IPS-18c (cell line): ENCODE data around the gene DNAH3.
"Not testable (repeated sequence)": the region's sequence is repeated elsewhere in the genome, so short reads cannot be mapped to it uniquely, and the experiment has no call there.

Experiments
- H3K4me3 ChIP-seq: 2 replicates; pipeline ENCODE4 v1.7.0; 2013; ENCODE audit warnings: low read depth, mild to moderate bottlenecking, low read length, moderate library complexity; ENCODE audit not compliant: insufficient read depth
- H3K9me3 ChIP-seq: one replicate; pipeline ENCODE4 v1.6.1; 2013; ENCODE audit warnings: mild to moderate bottlenecking, low read length, moderate library complexity; ENCODE audit not compliant: control insufficient read depth, insufficient read depth

DNAH3 gene

DNA sequence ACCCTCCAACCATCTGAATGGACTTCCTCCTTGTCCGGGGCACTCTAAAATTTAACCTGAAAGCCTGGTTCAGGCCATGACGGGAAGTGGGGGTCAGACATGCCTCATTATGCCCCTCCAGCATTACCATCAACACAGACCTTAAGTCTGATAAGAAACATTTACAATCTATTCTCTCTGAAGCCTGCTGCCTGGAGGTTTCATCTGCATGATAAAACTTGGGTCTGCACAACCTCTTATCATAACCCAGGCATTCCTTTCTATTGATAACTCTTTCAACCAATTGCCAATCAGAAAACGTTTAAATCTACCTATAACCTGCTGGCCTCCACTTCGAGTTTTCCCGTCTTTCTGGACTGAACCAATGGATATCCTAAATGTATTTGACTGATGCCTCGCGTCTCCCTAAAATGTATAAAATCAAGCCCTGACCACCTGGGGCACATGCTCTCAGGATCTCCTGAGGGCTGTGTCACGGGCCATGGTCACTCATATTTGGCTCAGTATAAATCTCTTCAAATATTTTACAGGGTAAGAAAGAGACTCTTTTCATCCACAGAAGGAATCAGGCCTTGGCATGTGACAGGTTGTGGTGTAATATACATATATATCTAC is 204.5 kb downstream of the DNAH3 start:
- no peak overlapping the region for H3K4me3 ChIP-seq
- no peaks in the 10 kb centered on the region for H3K9me3 ChIP-seq

DNA sequence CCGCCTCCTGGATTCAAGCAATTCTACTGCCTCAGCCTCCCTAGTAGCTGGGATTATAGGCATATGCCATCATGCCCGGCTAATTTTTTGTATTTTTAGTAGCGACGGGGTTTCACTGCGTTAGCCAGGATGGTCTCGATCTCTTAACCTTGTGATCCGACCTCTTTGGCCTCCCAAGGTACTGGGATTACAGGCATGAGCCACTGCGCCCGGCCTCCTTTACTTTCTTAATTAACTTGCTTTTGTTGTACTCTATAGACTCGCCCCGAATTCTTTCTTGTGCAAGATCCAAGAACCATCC is 205.1 kb downstream of the DNAH3 start:
- H3K9me3 ChIP-seq, H3K4me3 ChIP-seq: not testable (repeated sequence)

DNA sequence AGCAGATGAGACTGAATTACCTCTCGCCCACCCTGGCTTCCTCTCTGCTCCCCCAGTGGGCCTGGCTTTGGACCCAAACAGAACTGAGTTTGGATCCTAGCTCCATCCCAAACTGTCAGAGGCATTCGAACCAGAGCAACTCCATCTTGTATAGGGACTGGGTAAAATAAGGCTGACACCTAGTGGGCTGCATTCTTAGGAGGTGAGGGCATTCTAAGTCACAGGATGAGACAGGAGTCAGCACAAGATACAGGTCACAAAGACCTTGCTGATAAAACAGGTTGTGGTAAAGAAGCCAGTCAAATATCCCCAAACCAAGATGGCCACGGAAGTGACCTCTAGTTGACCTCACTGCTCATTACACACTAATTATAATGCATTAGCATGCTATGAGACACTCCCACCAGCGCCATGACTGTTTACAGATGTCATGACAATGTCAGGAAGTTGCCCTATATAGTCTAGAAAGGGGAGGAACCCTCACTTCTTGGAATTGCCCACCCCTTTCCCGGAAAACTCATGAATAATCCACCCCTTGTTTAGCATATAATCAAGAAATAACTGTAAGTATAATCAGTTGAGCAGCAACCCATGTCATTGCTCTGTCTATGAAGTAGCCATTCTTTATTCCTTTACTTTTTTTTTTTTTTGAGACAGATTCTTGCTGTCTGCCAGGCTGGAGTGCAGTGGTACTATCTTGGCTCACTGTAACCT is 205.6 kb downstream of the DNAH3 start:
- no peaks in the 10 kb centered on the region for H3K9me3 ChIP-seq

DNA sequence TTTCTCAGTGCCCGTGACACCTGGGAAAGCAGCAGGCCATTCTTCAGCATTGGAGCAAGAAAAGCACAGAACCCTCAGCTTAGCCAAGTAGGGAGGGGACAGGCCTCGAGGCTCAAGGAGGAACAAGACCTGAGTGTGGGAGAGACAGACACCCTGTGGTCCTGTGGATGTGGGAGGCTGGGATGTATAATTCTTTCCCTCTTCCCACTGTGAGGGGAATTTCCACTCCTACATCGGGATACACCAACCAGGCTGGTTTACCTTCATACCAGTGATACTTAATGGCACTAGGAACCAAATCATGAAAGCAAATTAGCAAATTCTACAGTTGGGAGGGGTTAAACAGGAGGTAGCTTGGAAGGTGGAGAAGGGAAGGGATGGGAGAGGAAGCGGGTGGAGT is 208.4 kb downstream of the DNAH3 start:
- Histone ChIP-seq H3K9me3 (no peaks in the 10 kb centered on the region), H3K4me3 (no peak overlapping the region)

More for the DNA sequence above, 205.6 kb downstream of the DNAH3 start:
- no peak overlapping the region for H3K4me3 ChIP-seq

DNA sequence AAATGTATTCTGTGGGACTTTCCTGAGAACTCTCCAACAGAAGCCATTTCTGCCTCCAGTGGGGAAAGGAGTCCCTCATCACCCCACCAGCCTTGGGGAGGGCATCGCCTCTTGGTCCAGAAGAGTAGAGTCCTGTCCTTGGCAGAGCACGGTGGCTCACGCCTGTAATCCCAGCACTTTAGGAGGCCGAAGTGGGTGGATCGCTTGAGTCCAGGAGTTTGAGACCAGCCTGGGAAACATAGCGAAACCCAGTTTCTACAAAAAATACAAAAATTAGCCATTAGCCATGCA is 209.1 kb downstream of the DNAH3 start:
- Histone ChIP-seq H3K4me3 (no peak overlapping the region), H3K9me3 (no peaks in the 10 kb centered on the region)

DNA sequence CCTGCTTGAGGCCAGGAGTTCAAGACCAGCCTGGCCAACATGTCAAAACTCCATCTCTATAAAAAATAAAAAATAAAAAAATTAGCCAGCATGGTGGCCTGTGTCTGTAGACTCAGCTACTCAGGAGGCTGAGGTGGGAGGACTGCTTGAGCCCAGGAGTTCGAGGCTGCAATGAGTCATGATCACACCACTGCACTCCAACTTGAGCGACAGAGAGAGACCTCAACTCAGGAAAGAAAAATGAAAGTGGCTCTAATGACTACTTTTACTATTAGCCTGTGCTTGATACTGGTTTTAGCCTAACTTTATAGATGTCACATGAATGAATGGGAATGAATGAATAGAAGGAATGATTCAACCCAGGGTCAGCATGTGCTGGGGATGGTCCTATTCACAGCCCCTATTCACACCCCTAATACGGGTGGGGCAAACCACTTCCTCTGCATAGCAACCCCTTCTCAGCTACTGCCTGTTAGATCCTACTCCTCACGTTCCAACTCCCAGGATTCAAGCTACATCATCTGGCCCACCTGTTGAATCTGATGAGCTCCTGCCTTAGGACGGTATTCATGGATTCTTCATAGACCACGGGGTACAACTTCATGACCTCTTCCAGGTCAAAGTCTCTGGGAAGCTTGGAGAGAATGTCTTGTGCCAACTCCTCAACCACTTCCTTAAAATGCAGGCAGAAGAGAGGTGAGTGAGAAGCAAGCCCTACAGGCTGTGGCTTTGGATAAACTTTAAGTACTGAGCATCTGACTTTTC is 209.6 kb downstream of the DNAH3 start:
- no peaks in the 10 kb centered on the region for H3K9me3 ChIP-seq
- H3K4me3 ChIP-seq, result no peak overlapping the region

DNA sequence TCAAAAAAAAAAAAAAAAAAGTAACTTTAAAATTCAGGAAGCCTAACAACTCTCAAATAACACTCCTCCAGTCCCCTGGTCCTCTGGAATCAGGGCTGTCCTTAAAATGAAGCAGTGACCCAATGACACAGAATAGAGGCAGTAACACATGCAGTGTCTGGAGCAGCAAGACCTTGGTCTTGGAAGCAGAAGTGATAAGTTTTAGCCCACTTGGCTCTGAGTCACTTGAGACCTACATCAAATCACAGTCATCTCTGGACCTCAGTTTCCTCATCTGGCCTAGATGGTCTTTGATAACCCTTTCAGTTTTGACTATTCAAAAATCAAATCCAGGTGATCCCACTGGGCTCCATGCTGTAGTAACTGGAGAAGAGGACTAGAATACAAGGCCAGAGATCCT is 211.0 kb downstream of the DNAH3 start:
- Histone ChIP-seq H3K9me3 (no peaks in the 10 kb centered on the region), H3K4me3 (no peak overlapping the region)

DNA sequence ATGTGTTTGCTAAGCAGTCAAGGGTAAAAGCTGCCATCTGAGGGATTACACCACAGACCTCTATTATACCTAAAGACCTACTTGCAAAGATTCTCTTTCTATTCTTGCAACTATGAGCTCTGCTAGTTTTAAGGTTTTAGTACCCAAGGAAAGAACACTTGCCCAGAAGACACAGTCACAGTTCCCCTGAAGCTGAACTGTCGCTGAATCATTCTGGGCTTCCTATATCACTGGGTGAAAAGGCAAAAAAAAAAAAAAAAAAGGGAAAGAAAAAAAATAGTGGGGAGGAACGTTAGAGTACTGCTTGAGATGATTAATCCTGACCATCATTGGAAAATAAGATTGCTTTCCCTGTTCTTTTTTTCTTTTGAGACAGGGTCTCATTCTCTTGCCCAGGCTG is 212.2 kb downstream of the DNAH3 start:
- H3K9me3 ChIP-seq, result no peaks in the 10 kb centered on the region

DNA sequence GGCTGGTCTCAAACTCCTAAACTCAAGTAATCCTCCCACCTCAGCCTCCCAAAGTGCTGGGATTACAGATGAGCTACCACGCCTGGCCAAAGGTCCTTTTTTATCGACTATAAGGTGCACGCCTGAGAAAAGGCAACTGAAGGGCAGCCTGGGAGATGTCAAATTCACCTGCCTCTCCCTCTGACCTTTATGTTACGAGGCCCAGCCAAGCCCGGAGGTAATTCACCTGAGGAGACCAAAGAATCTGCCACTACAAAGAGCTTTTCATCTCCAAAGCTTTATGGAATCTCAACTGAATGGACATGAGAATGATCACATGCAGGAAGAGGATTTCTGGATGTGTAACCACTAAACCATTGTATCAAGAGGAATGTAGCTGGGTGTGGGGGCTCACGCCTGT is 212.9 kb downstream of the DNAH3 start:
- Histone ChIP-seq H3K4me3 (no peak overlapping the region), H3K9me3 (no peaks in the 10 kb centered on the region)

More for the DNA sequence above, 212.2 kb downstream of the DNAH3 start:
- H3K4me3 ChIP-seq, result no peak overlapping the region

DNA sequence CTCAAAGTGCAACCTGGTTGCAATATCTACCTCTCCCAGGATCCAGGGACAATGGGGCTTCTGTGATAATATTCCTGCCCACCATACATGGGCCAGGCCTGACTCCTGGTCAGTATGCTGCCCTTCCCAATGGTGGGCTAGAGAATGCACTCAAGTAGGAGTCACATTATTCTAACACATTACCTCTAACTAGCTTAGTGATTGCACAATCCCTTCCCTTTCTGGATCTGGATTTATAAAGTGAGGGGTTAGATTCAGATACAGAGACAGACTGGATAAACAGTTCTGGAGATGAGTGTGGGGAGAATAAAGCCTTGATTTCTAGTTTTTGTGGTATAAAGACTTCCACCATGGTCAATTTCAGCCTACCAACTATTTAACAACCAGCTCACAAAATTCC is 217.1 kb downstream of the DNAH3 start:
- H3K4me3 ChIP-seq, result no peak overlapping the region
- no peaks in the 10 kb centered on the region for H3K9me3 ChIP-seq

DNA sequence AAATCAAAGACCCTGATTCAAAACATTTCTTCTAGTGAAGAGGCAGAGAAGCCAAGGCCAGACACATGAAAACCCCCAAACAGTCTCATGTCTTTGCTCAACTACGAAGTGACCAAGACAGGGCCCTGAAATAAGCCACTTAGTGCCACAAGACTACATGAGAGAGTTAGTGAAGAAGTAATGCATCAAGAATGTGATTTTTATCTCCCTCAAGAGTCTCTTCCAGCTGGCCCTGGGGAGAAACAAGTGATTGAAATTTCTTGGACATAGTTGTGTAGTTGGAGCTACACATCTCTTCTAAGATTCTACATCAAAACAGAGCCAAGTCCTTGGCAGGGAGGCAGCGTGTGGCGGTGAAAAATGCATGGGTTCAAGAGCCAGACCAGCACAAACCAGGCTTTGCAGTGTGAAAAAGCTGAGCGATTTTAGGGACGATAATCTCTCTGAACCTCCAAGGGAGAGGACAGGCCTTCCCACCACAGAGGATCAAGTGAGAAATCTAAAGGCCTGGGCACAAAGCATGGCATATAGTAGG is 219.5 kb downstream of the DNAH3 start:
- H3K4me3 ChIP-seq, result no peak overlapping the region

DNA sequence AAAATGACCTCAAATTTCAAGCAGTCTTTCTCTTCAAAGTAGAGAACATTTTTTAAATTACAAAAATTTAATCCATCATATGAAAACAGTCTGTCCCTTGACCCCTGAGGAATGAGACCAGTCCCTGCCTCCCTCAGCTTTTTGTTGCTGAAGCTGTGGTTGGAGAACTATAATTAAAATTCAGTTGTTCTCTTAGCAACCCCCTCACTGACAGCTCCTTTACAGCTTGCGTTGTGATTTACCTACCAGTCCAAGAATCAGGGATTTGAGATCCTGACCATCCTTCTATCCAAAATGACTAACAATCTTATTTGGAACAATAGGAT is 220.3 kb downstream of the DNAH3 start:
- H3K9me3 ChIP-seq, result no peaks in the 10 kb centered on the region
- no peak overlapping the region for H3K4me3 ChIP-seq

More for the DNA sequence above, 219.5 kb downstream of the DNAH3 start:
- no peaks in the 10 kb centered on the region for H3K9me3 ChIP-seq

DNA sequence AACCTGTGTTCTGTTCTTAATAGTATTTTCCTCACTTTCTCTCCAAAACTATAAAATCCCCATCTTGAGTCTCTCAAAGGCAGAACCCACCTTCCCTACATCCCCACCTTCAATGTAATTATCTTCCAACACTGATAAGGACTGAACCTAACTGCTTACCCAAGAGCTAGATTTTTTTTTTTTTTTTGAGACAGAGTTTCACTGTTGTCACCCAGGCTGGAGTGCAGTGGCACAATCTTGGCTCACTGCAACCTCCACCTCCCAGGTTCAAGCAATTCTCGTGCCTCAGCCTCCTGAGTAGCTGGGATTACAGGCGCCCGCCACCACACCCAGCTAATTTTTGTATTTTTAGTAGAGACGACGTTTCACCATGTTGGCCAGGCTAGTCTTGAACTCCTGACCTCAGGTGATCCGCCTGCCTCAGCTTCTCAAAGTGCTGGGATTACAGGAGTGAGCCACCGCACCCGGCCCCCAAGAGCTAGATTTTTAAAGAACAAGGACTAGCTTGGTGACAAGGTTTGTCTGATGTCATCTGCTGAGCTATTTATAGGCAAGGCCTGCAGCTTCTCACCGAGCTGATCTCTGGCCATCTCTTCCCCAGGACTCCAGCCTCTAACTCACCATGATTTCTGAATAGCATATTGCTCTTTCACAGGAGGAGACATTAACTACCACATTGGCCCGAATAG is 220.8 kb downstream of the DNAH3 start:
- H3K9me3 ChIP-seq, H3K4me3 ChIP-seq: not testable (repeated sequence)

DNA sequence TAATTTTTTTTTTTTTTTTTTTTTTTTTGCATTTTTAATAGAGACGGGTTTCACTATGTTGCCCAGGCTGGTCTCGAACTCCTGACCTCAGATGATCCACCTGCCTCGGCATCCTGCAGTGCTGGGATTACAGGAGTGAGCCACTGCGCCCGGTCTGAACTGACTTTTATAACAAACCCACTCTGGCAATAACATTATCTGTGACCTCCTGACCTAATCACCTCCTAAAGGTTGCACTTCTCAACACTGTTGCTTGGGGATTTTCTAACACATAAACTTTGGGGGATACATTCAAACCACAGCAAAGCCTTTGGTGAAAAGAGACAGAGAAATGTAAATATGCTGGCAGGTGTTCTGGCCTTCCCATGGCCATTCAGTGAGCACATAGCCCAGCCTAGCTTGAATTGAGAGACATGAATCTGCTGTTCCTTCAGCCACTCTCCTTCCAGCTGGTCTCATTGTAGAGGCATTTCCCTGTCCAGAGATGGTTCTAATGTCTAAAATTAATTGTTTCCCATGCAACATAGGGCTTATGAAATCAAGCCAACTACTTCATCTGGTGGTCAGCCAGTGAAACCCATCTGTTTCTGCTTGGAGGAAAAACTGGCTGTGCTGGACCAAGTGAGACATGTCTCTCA is 221.8 kb downstream of the DNAH3 start:
- H3K4me3 ChIP-seq, result no peak overlapping the region
- H3K9me3 ChIP-seq, result no peaks in the 10 kb centered on the region

DNA sequence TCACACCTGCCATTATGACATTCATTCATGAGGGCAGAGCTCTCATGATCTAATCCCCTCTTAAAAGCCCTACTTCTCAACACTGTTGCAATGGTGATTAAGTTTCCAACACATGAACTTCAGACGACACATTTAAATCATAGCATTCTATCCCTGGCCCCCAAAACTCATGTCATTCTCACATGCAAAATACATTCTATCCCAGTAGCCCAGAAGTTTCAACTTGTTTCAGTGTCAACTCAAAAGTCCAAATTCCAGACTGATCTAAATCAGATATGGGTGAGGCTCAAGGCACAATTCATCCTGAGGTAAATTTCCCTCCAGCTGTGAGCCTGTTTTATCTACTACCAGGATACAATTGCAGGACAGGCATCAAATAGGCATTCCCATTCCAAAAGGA is 224.9 kb downstream of the DNAH3 start:
- no peaks in the 10 kb centered on the region for H3K9me3 ChIP-seq
- H3K4me3 ChIP-seq, result no peak overlapping the region

DNA sequence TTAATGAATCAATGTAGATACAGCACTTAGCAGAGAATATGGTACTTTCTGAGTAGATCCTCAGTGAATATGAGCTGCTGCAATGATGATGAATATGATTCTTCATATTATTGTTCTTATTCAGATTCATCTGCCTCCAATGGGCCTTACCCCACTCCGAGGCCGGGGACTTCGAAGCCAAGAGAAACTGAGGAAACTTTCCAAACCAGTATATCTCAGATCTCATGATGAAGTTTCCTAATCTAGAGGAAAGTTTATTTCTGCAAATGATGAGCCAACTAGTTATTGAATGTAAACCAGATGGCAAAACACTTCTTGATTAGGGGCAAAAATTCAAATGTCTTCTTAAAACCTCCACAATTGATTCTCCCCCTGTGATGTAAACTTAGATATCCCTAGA is 226.8 kb downstream of the DNAH3 start:
- H3K4me3 ChIP-seq, result no peak overlapping the region
- H3K9me3 ChIP-seq, result no peaks in the 10 kb centered on the region

DNA sequence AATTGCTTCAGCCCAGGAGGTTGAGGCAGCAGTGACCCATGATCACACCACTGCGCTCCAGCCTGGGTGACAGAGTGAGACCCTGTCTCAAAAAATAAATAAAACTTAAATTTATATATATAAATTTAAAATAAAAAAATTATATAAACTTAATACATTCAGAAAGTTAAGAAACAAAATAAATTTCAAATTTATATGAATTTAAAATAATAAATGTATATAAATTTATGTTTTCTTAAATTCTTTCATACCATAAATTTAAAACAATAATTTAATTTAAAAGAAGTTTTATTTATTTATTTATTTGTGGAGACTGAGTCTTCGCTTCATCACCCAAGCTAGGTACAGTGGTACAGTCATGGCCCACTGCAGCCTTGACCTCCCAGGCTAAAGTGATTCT is 229.8 kb downstream of the DNAH3 start:
- no peaks in the 10 kb centered on the region for H3K9me3 ChIP-seq
- H3K4me3 ChIP-seq, result no peak overlapping the region

DNA sequence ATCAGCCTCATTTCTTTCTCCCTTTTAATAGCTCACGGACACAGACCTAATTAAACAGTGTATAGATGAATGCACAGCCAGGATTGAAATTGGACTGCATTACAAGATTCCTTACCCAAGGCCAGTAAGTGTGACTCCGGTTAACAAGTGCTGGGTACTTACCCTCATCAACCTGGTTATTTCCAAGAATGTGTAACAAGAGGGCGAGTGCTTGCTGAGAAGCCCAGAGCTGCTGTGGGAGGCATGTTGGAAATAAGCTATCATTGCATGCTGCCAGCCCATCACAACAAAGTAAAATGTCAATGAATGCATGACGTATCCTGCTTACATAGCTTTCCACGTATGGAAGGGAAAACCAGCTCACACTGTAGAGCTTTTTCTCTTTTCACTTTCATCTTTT is 230.6 kb downstream of the DNAH3 start:
- Histone ChIP-seq H3K9me3 (no peaks in the 10 kb centered on the region), H3K4me3 (no peak overlapping the region)
